AG08395 (cell line): Measurements from ENCODE around the gene SLC25A13.

Experiments used
- DNase-seq: peaks from one replicate; pipeline ENCODE4 v3.0.0; 2012; ENCODE audit warnings: mixed read lengths, low spot score

The SLC25A13 gene

DNA sequence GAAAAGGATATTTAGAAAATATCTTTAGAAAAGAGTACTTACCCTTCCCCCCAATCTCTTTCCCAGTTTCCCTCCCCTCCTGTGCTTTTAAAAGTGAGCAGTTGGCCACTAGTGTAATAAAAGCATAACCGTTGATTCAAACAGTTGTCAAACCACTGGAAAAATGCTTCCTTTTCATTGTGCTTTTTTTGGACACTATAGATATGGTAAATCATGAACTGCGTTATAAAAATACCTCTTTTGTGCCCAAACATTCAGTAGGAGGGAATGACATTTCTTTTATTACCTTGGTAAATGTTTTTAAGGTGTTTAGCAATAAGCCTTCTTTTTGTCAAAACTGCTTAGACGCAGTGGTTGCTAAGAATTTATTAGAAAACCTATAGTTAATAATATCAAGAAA is 232.4 kb downstream of the SLC25A13 start:
- no peak for DNase-seq

DNA sequence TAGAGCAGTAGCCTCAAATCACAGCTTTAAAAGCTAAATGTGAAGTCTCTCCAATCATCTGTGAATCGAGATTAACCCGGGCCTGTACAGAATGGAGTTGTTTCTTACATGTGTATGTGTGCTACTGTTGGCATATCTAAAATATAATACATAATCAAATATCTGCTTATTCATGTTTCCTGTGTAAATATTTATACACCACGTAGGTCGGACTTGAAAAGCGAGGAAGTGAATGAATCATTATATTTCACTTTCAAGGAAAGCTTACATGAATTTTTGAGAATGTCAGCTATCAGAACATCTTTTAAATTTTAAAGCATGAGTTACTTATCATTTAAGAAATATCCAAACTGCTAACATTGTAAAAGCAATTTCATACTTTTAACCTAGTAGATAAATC is 233.3 kb downstream of the SLC25A13 start:
- no peak for DNase-seq

DNA sequence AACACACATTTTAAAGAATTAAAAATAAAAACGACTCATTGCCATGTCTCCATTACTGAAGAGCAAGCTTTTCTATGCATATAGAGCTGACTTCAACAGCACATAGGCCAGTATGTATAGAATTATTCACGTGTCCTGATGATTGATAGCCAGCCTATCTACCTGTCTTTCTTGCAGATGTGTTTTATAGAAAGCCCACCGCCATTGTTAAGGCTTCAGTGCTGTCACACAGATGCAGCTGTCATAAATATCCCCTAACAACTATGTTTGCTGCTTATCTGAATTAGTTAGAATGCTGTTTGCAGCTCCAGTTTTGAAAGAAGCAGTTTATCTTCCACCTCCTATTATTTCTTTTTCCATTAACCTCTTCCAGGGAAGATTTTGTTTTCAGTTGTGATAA is 235.9 kb downstream of the SLC25A13 start:
- no peak for DNase-seq

DNA sequence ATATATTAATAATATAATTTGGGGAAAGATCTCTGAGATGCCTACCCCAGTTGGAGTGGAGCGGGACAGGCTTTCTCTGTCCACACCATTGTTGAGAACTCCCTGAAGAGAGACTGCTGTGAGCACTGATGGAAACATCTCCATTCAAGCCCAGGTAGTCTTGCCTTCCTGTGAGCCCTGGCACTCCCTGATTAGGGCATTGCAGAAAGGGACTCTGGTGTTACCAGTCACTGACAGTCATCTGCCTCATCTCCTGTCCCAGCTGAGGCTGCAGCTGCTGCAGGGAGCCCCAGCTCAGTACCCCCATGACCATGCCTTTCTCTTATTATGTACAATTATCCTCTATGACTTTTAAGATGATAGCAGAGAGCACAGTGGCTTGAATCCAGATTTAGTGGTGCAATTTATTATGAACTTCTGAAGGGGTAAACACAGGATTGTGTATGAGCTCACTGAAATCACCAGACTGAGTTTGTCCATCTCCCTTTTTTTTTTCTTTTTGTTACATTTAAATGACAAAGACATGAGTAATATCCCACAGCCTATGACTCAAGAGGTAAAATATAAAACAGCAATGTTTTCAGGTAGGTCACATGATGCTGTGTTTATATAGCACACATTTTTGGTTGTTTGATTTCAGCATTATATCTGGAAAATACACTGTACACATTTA is 236.9 kb downstream of the SLC25A13 start:
- peak; percentile 31 for DNase-seq

DNA sequence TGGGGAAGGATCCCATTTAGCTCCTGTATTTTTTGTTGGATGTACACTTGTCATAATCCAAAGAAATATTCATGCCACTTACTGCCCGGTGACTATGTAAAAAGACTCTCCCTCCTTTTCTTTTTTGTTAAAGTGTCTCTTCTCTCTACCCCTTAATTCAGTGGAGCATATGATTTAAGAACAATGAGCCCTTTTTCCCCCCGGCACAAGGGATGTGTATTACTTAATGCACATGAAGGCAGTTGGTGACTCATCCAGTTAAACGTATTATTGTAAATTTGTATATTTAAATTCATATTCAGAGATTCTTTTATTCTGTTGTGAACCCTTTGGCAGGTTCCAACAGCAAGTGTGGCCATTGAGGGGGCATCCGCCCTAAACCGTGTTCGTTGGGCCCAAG is 241.9 kb downstream of the SLC25A13 start:
- no peak for DNase-seq

DNA sequence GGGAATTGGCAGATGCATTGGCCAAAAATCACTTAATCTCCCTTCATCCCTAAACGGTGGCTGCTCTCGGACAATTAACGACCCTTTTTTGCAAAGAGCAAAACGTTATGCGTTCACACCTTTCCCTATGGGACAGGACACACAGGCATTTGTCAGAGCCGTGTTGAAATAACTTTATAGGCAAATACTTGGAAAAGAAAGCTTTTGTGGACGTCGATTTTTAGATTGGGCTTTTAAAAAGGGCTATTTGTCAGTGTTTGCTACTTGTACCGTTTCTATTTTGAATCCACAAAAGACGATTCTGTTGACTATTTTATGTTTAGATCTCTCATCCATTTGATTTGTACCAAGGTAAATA is 245.6 kb downstream of the SLC25A13 start:
- DNase-seq = no peak

DNA sequence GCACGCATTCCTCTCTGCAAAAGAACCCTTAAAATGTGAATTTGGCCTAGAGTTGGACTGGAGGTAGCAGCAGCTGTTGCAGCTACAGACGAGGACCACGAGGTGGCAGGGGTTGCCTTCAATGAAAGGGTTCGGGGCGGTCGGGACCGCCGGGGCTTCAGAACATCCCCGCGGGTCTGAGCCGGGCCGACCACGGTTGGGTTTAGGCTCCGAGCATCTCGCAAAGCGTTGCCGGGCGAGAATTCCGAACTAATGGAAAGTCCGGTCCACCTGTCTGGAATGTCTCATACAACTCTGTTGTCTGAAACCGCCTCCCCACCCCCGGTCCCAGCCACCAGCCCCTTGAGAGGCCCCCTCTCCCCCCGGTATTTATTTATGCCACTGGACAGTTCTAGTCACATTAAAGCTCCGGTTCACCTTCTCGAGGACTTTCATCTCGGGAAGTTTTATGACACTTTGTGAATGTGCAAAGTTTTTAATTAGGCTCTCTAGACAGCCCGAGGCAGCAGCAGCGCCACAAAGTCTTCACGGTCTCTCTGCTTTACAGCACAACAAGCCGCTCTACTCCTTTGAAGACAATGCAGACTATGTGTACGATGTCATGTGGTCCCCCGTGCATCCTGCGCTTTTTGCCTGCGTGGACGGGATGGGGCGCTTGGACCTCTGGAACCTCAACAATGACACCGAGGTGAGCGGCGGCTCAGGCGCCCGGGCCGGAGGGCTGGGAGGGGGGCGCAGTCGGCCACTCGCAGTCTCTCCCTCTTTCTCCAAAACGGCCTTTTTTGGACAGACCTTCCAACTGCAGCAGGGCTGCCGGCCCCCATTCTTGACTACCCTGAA is 246.2 kb downstream of the SLC25A13 start:
- peak; percentile 78 for DNase-seq

DNA sequence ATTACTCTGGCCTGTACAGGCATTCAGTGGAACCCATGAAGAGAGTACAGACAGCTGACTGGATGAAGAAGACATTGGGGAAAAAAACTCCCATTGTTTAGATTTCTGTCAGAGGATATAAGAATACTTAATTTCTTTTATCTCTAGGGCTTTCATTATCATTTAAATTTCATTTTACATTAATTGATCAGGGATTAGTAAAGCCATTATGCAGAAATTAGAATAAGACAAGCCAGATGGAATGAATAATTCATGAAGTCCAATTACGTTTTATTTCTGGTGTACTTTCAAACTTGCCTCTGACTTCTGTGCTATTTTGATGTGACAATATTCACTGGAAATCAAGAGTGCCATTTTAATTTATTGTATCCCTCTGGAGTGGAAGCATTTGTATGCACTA is 247.0 kb downstream of the SLC25A13 start:
- DNase-seq = no peak
